ENCODE data around the gene ATRNL1. TPM values are rescaled to one million over a fixed set of nuclear protein-coding genes. Genes with fewer than 3 reads are reported as not detected.
A peak's percentile ranks its signal among the peaks of the same experiment; 100 is the strongest.

The ATRNL1 gene, protein sequence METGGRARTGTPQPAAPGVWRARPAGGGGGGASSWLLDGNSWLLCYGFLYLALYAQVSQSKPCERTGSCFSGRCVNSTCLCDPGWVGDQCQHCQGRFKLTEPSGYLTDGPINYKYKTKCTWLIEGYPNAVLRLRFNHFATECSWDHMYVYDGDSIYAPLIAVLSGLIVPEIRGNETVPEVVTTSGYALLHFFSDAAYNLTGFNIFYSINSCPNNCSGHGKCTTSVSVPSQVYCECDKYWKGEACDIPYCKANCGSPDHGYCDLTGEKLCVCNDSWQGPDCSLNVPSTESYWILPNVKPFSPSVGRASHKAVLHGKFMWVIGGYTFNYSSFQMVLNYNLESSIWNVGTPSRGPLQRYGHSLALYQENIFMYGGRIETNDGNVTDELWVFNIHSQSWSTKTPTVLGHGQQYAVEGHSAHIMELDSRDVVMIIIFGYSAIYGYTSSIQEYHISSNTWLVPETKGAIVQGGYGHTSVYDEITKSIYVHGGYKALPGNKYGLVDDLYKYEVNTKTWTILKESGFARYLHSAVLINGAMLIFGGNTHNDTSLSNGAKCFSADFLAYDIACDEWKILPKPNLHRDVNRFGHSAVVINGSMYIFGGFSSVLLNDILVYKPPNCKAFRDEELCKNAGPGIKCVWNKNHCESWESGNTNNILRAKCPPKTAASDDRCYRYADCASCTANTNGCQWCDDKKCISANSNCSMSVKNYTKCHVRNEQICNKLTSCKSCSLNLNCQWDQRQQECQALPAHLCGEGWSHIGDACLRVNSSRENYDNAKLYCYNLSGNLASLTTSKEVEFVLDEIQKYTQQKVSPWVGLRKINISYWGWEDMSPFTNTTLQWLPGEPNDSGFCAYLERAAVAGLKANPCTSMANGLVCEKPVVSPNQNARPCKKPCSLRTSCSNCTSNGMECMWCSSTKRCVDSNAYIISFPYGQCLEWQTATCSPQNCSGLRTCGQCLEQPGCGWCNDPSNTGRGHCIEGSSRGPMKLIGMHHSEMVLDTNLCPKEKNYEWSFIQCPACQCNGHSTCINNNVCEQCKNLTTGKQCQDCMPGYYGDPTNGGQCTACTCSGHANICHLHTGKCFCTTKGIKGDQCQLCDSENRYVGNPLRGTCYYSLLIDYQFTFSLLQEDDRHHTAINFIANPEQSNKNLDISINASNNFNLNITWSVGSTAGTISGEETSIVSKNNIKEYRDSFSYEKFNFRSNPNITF (N-terminal part only)
- 24.2 and 25.9 TPM in 2 replicates for total RNA-seq
- long read RNA-seq, partial matches to known transcripts, result 2 of 3 reads
- long read RNA-seq, other reads (novel, unspliced or antisense), result 1 of 3 reads

GRCh38 chr10:115093286-115093775, at the start of gene ATRNL1:
Gene ATRNL1 (plus strand): TSS chr10:115093365. CDS start chr10:115093751, 386 bp downstream.
- Mint-ChIP-seq H3K36me3 (ENCODE audit: insufficient read depth) (no peaks in the 10 kb centered on the region), H3K27ac (peak within 1 kb of the TSS; percentile 93), H3K4me1 (ENCODE audit: low read depth) (peaks cover 10% of the 10 kb centered on the region), H3K27me3 (peaks cover 52% of the 10 kb centered on the region), H3K4me3 (ENCODE audit: low read depth) (peak within 1 kb of the TSS; percentile 87), H3K9me3 (ENCODE audit: low read depth) (no peaks in the 10 kb centered on the region)
- TF ChIP-seq, protein P1, sequence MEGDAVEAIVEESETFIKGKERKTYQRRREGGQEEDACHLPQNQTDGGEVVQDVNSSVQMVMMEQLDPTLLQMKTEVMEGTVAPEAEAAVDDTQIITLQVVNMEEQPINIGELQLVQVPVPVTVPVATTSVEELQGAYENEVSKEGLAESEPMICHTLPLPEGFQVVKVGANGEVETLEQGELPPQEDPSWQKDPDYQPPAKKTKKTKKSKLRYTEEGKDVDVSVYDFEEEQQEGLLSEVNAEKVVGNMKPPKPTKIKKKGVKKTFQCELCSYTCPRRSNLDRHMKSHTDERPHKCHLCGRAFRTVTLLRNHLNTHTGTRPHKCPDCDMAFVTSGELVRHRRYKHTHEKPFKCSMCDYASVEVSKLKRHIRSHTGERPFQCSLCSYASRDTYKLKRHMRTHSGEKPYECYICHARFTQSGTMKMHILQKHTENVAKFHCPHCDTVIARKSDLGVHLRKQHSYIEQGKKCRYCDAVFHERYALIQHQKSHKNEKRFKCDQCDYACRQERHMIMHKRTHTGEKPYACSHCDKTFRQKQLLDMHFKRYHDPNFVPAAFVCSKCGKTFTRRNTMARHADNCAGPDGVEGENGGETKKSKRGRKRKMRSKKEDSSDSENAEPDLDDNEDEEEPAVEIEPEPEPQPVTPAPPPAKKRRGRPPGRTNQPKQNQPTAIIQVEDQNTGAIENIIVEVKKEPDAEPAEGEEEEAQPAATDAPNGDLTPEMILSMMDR (IDR thresholded peaks at IDR 0.05; ENCODE audit: unreplicated experiment), result no peak
- peak; percentile 42 for DNase-seq (ENCODE audit: low spot score, unreplicated experiment)

- Mint-ChIP-seq H3K4me3 (ENCODE audit: low read depth) (no peak overlapping the region), H3K27ac (no peak overlapping the region), H3K4me1 (ENCODE audit: low read depth) (peaks cover 15% of the 10 kb centered on the region), H3K27me3 (no peaks in the 10 kb centered on the region), H3K36me3 (ENCODE audit: insufficient read depth) (no peaks in the 10 kb centered on the region), H3K9me3 (ENCODE audit: low read depth) (no peaks in the 10 kb centered on the region)
- TF ChIP-seq, protein P1 (IDR thresholded peaks at IDR 0.05; ENCODE audit: unreplicated experiment), result no peak
- no peak for DNase-seq (ENCODE audit: low spot score, unreplicated experiment)
These were observed 49.4 kb upstream of the ATRNL1 start for GRCh38 chr10:115043719-115044118.

- H3K4me3 Mint-ChIP-seq (ENCODE audit: low read depth), result no peak overlapping the region
- no peaks in the 10 kb centered on the region for H3K27me3 Mint-ChIP-seq
- no peaks in the 10 kb centered on the region for H3K36me3 Mint-ChIP-seq (ENCODE audit: insufficient read depth)
- peaks cover 18% of the 10 kb centered on the region for H3K4me1 Mint-ChIP-seq (ENCODE audit: low read depth)
- TF ChIP-seq, protein P1 (IDR thresholded peaks at IDR 0.05; ENCODE audit: unreplicated experiment), result no peak
- H3K27ac Mint-ChIP-seq, result no peak overlapping the region
- no peak for DNase-seq (ENCODE audit: low spot score, unreplicated experiment)
- H3K9me3 Mint-ChIP-seq (ENCODE audit: low read depth), result no peaks in the 10 kb centered on the region
These were observed 48.3 kb upstream of the ATRNL1 start for GRCh38 chr10:115044891-115045290.

- TF ChIP-seq, protein P1 (IDR thresholded peaks at IDR 0.05; ENCODE audit: unreplicated experiment), result no peak
- no peaks in the 10 kb centered on the region for H3K27me3 Mint-ChIP-seq
- no peaks in the 10 kb centered on the region for H3K9me3 Mint-ChIP-seq (ENCODE audit: low read depth)
- no peak overlapping the region for H3K4me3 Mint-ChIP-seq (ENCODE audit: low read depth)
- no peak overlapping the region for H3K27ac Mint-ChIP-seq
- peaks cover 21% of the 10 kb centered on the region for H3K4me1 Mint-ChIP-seq (ENCODE audit: low read depth)
- no peak for DNase-seq (ENCODE audit: low spot score, unreplicated experiment)
- H3K36me3 Mint-ChIP-seq (ENCODE audit: insufficient read depth), result no peaks in the 10 kb centered on the region
These were observed 47.7 kb upstream of the ATRNL1 start for GRCh38 chr10:115045499-115045898.
